Vagina (tissue), 2 donors: ENCODE data around the gene ATXN7L3. TPM values are rescaled to one million over a fixed set of nuclear protein-coding genes. Genes with fewer than 3 reads are reported as not detected.

Experiments used
- DNase-seq, 2 donors: peaks; one replicate each; pipeline ENCODE4 v3.0.0-alpha.2; 2017; ENCODE audit errors: extremely low spot score in 2 of 2
- H3K27ac ChIP-seq: fragments of 200-600 bp; sonication (generic); one replicate; pipeline ENCODE4 v1.5.1; 2019
- H3K27me3 ChIP-seq: fragments of 200-600 bp; sonication (generic); one replicate; pipeline ENCODE4 v1.5.1; 2019
- H3K36me3 ChIP-seq, 2 donors: fragments of 200-600 bp; sonication (generic); one replicate each; pipeline ENCODE4 v1.5.1; 2017 to 2019
- H3K4me1 ChIP-seq: fragments of 200-600 bp; sonication (generic); one replicate; pipeline ENCODE4 v1.5.1; 2019
- H3K4me3 ChIP-seq, 2 donors: fragments of 200-600 bp; sonication (generic); 1 replicate in 1 of 2; 2 replicates in 1 of 2; pipeline ENCODE4 v1.5.1; 2016 to 2019
- H3K9me3 ChIP-seq: fragments of 200-600 bp; sonication (generic); one replicate; pipeline ENCODE4 v1.5.1; 2019
- POLR2A ChIP-seq, 2 donors: fragments of 450-650 bp; IDR thresholded peaks; one replicate each; pipeline ENCODE4 v1.6.1; 2017; ENCODE audit warnings: antibody characterized with exemption in 2 of 2, mild to moderate bottlenecking in 2 of 2, moderate library complexity in 2 of 2
- POLR2AphosphoS5 ChIP-seq, 2 donors: sonication (generic); formaldehyde crosslinking; IDR thresholded peaks; one replicate each; pipeline ENCODE4 v1.9.0; 2017; ENCODE audit warnings: antibody characterized with exemption in 2 of 2, mild to moderate bottlenecking in 2 of 2, low read depth in 1 of 2; ENCODE audit not compliant: insufficient read depth in 1 of 2
- intact Hi-C: fragments of 100-400 bp; cut with DNase I; formaldehyde crosslinking; loops from one replicate; pipeline ENCODE4 v1.15.1; 2023
- total RNA-seq: library from RNA; depleted of rRNA; stranded (reverse); fragments of >200 nt; gene quantifications from one replicate; pipeline ENCODE4 v1.2.3, GENCODE V29; 2016
- TF ChIP-seq, protein P1 (sequence below), 3 experiments: fragments of 450-650 bp in 2 of 3; fragments of 200-600 bp in 1 of 3; sonication (generic) in 1 of 3; IDR thresholded peaks; one replicate each; pipeline ENCODE4 v1.5.1; 2017 to 2019; ENCODE audit warnings: antibody characterized with exemption in 3 of 3, mild to moderate bottlenecking in 2 of 3, moderate library complexity in 2 of 3

The ATXN7L3 gene
- total RNA-seq, 1 donor from 2014 or later, result 27.3 TPM

- Histone ChIP-seq H3K9me3 (no peaks in the 10 kb centered on the region), H3K27me3 (no peaks in the 10 kb centered on the region), H3K36me3 (no peaks in the 10 kb centered on the region), H3K4me3 (no peak overlapping the region), H3K4me1 (no peaks in the 10 kb centered on the region), H3K27ac (no peak overlapping the region)
- intact Hi-C loops, result no loop called here
- no peak for DNase-seq
- TF ChIP-seq POLR2AphosphoS5 (IDR thresholded peaks at IDR 0.05; ENCODE audit: insufficient read depth in 1 of 2, low read depth in 1 of 2), result no peak
- no peak for TF ChIP-seq POLR2A (IDR thresholded peaks at IDR 0.05)
- TF ChIP-seq, protein P1, sequence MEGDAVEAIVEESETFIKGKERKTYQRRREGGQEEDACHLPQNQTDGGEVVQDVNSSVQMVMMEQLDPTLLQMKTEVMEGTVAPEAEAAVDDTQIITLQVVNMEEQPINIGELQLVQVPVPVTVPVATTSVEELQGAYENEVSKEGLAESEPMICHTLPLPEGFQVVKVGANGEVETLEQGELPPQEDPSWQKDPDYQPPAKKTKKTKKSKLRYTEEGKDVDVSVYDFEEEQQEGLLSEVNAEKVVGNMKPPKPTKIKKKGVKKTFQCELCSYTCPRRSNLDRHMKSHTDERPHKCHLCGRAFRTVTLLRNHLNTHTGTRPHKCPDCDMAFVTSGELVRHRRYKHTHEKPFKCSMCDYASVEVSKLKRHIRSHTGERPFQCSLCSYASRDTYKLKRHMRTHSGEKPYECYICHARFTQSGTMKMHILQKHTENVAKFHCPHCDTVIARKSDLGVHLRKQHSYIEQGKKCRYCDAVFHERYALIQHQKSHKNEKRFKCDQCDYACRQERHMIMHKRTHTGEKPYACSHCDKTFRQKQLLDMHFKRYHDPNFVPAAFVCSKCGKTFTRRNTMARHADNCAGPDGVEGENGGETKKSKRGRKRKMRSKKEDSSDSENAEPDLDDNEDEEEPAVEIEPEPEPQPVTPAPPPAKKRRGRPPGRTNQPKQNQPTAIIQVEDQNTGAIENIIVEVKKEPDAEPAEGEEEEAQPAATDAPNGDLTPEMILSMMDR (IDR thresholded peaks at IDR 0.05), result no peak
Measured at GRCh38 chr17:44236444-44236991, 36.8 kb upstream of the ATXN7L3 start.

DNA sequence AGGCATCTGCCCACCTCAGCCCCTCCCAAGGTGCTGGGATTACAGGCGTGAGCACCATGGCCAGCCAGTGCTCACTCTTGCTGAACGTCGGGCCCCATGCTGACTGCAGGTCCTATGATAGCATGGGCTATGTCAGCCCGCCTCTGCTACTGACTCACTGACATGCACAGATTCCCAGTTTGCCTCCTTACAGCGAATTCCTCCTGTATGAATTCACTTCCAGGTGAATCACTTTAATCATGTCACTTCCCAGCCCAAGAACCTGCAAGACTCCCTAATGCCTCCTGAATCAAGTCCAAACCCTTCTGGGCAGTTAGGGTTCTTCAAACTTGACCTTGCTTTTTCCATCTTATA lies 35.9 kb upstream of the ATXN7L3 start:
- Histone ChIP-seq H3K36me3 (no peaks in the 10 kb centered on the region), H3K4me1 (no peaks in the 10 kb centered on the region), H3K9me3 (no peaks in the 10 kb centered on the region), H3K4me3 (no peak overlapping the region), H3K27me3 (no peaks in the 10 kb centered on the region), H3K27ac (no peak overlapping the region)
- DNase-seq, result no peak
- TF ChIP-seq POLR2A (IDR thresholded peaks at IDR 0.05) (no peak), POLR2AphosphoS5 (IDR thresholded peaks at IDR 0.05; ENCODE audit: insufficient read depth in 1 of 2, low read depth in 1 of 2) (no peak)
- TF ChIP-seq, protein P1 (IDR thresholded peaks at IDR 0.05), result no peak
- intact Hi-C loops, result no loop called here

DNA sequence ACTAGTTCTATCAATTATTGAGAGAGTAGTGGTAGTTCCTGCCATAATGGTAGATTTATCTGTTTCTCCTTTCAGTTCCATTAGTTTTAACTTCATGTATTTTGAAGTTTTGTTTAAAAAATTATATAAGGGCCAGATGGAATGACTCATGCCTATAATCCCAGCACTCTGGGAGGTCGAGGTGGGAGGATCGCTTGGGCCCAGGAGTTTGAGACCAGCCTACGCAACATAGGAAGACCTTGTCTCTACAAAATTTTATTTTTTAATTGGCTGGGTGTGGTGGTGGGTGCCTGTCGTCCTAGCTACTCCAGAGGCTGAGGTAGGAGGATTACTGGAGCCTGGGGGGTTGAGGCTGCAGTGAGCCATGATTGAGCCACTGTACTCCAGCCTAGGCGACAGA lies 33.9 kb upstream of the ATXN7L3 start:
- H3K27me3 ChIP-seq, result no peaks in the 10 kb centered on the region
- H3K4me1 ChIP-seq, result no peaks in the 10 kb centered on the region
- intact Hi-C loops, result no loop called here
- DNase-seq, result no peak
- no peak overlapping the region for H3K4me3 ChIP-seq
- H3K36me3 ChIP-seq, result no peaks in the 10 kb centered on the region
- H3K9me3 ChIP-seq, result no peaks in the 10 kb centered on the region
- TF ChIP-seq, protein P1 (IDR thresholded peaks at IDR 0.05), result no peak
- TF ChIP-seq POLR2A (IDR thresholded peaks at IDR 0.05), result no peak
- no peak for TF ChIP-seq POLR2AphosphoS5 (IDR thresholded peaks at IDR 0.05; ENCODE audit: insufficient read depth in 1 of 2, low read depth in 1 of 2)
- H3K27ac ChIP-seq, result no peak overlapping the region

- H3K4me1 ChIP-seq, result no peaks in the 10 kb centered on the region
- no peaks in the 10 kb centered on the region for H3K36me3 ChIP-seq
- no peak for DNase-seq
- no peak overlapping the region for H3K27ac ChIP-seq
- intact Hi-C loops, result no loop called here
- H3K4me3 ChIP-seq, result no peak overlapping the region
- H3K27me3 ChIP-seq, result no peaks in the 10 kb centered on the region
- no peaks in the 10 kb centered on the region for H3K9me3 ChIP-seq
- TF ChIP-seq, protein P1 (IDR thresholded peaks at IDR 0.05), result no peak
- TF ChIP-seq POLR2A (IDR thresholded peaks at IDR 0.05), result no peak
- no peak for TF ChIP-seq POLR2AphosphoS5 (IDR thresholded peaks at IDR 0.05; ENCODE audit: insufficient read depth in 1 of 2, low read depth in 1 of 2)
Measured at GRCh38 chr17:44232061-44232460, 32.4 kb upstream of the ATXN7L3 start.

- intact Hi-C loops, result no loop called here
- TF ChIP-seq POLR2AphosphoS5 (IDR thresholded peaks at IDR 0.05; ENCODE audit: insufficient read depth in 1 of 2, low read depth in 1 of 2), result no peak
- TF ChIP-seq, protein P1 (IDR thresholded peaks at IDR 0.05), result no peak
- no peak for TF ChIP-seq POLR2A (IDR thresholded peaks at IDR 0.05)
- Histone ChIP-seq H3K27me3 (no peaks in the 10 kb centered on the region), H3K9me3 (no peaks in the 10 kb centered on the region), H3K4me3 (no peak overlapping the region), H3K27ac (no peak overlapping the region), H3K4me1 (no peaks in the 10 kb centered on the region), H3K36me3 (no peaks in the 10 kb centered on the region)
- no peak for DNase-seq
Measured at GRCh38 chr17:44230140-44230539, 30.5 kb upstream of the ATXN7L3 start.
